HG03521 (cell line): ENCODE measurements around the gene RAB42.
"Not testable (repeated sequence)": the region's sequence is repeated elsewhere in the genome, so short reads cannot be mapped to it uniquely, and the experiment has no call there.

ENCODE experiments used
- ATAC-seq: cut with Tn5 transposase; IDR thresholded peaks from one replicate; pipeline ENCODE4 v1.9.1; 2021; ENCODE audit warnings: mild to moderate bottlenecking, moderate library complexity; ENCODE audit not compliant: unreplicated experiment

RAB42 gene

GRCh38 chr1:28582248-28582615 is 9.8 kb upstream of the RAB42 start:
- ATAC-seq, result no peak

- not testable (repeated sequence) for ATAC-seq
These were observed 5.3 kb upstream of the RAB42 start for GRCh38 chr1:28586585-28587391.

GRCh38 chr1:28592321-28593071 is 431 bp downstream of the RAB42 start:
- no peak for ATAC-seq

GRCh38 chr1:28593988-28594356 is 1.9 kb downstream of the RAB42 start:
- not testable (repeated sequence) for ATAC-seq

GRCh38 chr1:28594686-28595411 is 2.8 kb downstream of the RAB42 start:
- ATAC-seq, result not testable (repeated sequence)

GRCh38 chr1:28595412-28596191 is 3.5 kb downstream of the RAB42 start:
- ATAC-seq, result no peak

- not testable (repeated sequence) for ATAC-seq
These were observed 4.2 kb downstream of the RAB42 start for GRCh38 chr1:28596276-28596675.

- no peak for ATAC-seq
These were observed 9.6 kb downstream of the RAB42 start for GRCh38 chr1:28601696-28602095.

- ATAC-seq, result no peak
These were observed 10.7 kb downstream of the RAB42 start for GRCh38 chr1:28602536-28603439.

GRCh38 chr1:28604411-28604810 is 12.3 kb downstream of the RAB42 start:
- no peak for ATAC-seq

GRCh38 chr1:28604962-28605361 is 12.9 kb downstream of the RAB42 start:
- no peak for ATAC-seq

GRCh38 chr1:28606771-28607170 is 14.7 kb downstream of the RAB42 start:
- no peak for ATAC-seq

- no peak for ATAC-seq
These were observed 21.1 kb downstream of the RAB42 start for GRCh38 chr1:28613175-28613574.

- ATAC-seq, result no peak
These were observed 39.6 kb downstream of the RAB42 start for GRCh38 chr1:28631713-28632112.

GRCh38 chr1:28632560-28632959 is 40.5 kb downstream of the RAB42 start:
- ATAC-seq, result no peak

- no peak for ATAC-seq
These were observed 48.7 kb downstream of the RAB42 start for GRCh38 chr1:28640766-28641165.

GRCh38 chr1:28642056-28642846 is 50.2 kb downstream of the RAB42 start:
- peak; percentile 13 for ATAC-seq

- peak; percentile 77 for ATAC-seq
These were observed 51.0 kb downstream of the RAB42 start, which contains the start of gene TAF12 for GRCh38 chr1:28642847-28643635. TAF12 (minus strand) TSS chr1:28643067; CDS start chr1:28622081, 20,986 bp downstream.
